Astrocyte of the cerebellum (primary cell): ENCODE data around the gene MAGIX.
"Not testable (repeated sequence)": the region's sequence is repeated elsewhere in the genome, so short reads cannot be mapped to it uniquely, and the experiment has no call there.

Source experiments
- DNase-seq: peaks from one replicate; pipeline ENCODE4 v3.0.0-alpha.2; 2011; ENCODE audit warnings: low read depth
- H3K4me3 ChIP-seq: 2 replicates; pipeline ENCODE4 v1.5.1; 2011; ENCODE audit warnings: mild to moderate bottlenecking, low read depth, low read length, moderate library complexity
- CTCF ChIP-seq: IDR thresholded peaks from 2 replicates; pipeline ENCODE4 v1.5.1; 2012; ENCODE audit warnings: low read length, low read depth, moderate library complexity, mild to moderate bottlenecking; ENCODE audit errors: missing control alignments
- in situ Hi-C: cut with HindIII; loops from 2 replicates; pipeline ENCODE4 v1.10.0; 2017; ENCODE audit warnings: low sequenced_read_pairs

MAGIX gene

DNA sequence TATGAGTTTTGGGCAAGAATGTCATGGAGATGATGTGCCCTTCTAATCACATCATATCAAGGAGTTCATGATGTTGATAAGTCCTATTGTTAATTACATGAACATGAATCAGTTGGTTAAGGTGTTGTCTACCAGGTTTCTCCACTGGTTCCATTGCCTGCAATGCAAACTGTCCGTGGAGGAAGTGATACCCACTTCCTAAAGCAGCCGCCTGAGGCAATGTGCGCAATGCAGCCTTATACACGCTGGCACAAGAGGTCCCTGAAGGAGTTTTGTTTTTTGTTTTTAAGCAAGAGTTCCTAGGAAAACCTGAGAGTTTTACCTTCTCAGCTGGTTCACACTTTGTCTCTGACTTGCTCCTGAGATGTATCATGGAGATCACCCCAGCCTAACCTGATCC, 33.1 kb upstream of the MAGIX start:
- no peak for DNase-seq
- in situ Hi-C loops: no loop called here
- no peak for TF ChIP-seq CTCF
- no peak overlapping the region for H3K4me3 ChIP-seq

DNA sequence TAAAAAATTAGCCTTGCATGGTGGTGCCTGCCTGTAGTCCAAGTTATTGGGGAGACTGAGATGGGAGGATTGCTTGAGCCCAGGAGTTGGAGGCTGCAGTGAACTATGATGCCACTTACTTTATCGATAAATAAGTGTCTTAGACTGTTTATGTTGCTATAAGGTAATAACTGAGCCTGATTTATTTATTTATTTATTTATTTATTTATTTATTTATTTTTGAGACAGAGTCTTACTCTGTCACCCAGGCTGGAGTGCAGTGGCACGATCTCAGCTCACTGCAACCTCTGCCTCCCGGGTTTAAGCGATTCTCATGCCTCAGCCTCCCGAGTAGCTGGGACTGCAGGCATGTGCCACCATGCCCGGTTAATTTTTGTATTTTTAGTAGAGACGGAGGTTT, 30.3 kb upstream of the MAGIX start:
- in situ Hi-C loops, DNase-seq, H3K4me3 ChIP-seq: not testable (repeated sequence)

DNA sequence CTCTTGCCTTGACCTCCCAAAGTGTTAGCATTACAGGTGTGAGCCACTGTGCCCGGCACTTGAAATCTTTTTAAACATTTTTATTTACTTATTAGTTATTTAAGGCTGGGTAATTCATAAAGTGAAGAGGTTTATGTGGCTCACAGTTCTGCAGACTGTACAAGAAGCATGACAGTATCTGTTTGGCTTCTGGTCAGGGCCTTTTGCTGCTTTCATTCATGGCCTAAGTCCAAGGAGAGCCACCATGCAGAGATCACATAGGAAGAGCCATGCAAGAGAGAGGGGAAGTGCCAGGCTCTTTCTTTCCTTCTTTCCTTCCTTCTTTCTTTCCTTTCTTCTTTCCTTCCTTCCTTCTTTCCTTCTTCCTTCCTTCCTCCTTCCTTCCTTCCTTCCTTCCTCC, 28.8 kb upstream of the MAGIX start:
- in situ Hi-C loops: no loop called here
- TF ChIP-seq CTCF: no peak

DNA sequence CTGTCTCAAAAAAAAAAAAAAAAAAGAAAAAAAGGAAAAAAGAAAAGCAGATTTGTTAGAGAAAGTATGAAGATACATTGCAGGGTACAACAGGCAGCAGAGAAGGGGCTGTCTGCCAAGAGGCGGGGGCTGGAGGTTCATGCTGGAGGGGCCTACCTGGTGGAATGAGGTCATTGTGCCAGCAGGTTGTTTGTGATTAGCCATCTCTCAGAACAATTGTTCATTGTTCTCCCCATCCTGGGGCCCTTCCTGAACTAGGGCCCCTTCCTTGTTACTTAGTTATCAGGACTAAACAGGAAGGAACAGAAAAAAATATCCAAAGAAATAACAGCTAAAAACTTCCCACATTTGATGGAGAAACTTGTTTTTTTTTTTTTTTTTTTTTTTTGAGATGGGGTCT, 25.1 kb upstream of the MAGIX start:
- H3K4me3 ChIP-seq: no peak overlapping the region
- TF ChIP-seq CTCF: no peak
- in situ Hi-C loops: no loop called here
- no peak for DNase-seq

More for the DNA sequence above, 28.8 kb upstream of the MAGIX start:
- H3K4me3 ChIP-seq: no peak overlapping the region
- DNase-seq: no peak

DNA sequence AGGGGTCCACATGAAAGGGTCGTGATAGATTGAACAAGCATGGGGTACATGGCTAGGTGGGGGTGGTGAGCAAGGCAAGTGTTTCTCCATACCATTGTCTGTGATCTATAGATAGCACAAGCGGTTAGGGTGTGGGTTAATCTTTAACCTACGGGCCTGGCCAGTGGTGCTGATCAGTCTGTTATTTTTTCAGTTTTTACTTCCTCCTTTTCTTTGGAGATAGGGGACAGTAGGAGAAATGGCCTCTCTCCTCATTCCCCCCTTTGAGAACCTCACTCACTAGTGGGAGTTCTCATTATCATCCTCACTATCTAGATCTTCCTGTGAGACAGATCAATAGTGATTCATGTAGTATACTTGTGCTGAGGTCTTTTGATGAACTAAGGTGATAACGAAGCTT, 22.8 kb upstream of the MAGIX start:
- no peak for DNase-seq
- in situ Hi-C loops: no loop called here
- no peak for TF ChIP-seq CTCF
- no peak overlapping the region for H3K4me3 ChIP-seq

GRCh38 chrX:49142264-49142663, 20.3 kb upstream of the MAGIX start:
- in situ Hi-C loops, DNase-seq: not testable (repeated sequence)
- peak; percentile 38 for TF ChIP-seq CTCF

DNA sequence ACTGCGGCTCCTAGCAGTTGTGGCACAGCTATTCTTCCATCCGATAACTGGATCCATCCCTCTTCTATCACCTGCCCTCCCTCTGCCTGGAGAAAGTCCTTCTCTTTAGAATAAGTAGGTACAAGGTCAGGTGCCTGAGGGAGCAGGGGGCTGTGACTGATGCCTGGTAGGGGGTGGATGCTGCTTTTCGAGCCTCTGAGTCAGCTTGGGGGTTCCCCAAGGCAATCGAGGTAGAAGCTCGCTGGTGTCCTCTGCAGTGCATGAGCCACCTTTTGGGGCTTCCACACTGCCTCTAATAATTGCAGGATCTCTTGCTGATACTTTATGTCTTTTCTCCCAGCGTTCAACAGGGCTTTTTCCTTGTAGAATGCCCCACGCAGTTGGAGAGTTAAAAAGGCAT, 19.4 kb upstream of the MAGIX start:
- DNase-seq, in situ Hi-C loops, H3K4me3 ChIP-seq: not testable (repeated sequence)

More at GRCh38 chrX:49142264-49142663, 20.3 kb upstream of the MAGIX start:
- not testable (repeated sequence) for H3K4me3 ChIP-seq

DNA sequence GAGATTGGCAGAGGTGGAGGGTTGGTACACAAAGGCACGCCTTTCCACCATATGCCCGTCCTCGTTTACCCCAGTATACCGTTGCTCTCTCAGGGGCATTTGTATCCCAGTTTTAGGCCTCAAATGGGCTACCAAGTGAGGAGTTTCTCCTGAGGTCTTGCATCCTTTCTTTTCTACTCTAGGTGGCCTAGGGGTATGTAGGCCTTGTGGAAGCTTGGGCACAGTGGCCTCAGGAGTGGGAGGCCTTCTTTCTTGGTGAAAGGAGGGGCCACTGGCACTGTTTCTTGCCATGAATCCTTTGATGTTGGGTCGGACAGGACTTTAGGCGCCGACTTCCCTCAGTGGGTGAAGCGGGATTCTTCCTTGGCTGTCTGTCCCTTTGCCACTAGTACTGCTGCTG, 15.3 kb upstream of the MAGIX start:
- no peak for DNase-seq
- no peak overlapping the region for H3K4me3 ChIP-seq
- in situ Hi-C loops: no loop called here
- TF ChIP-seq CTCF: no peak
